WERI-Rb-1 (cell line): ENCODE measurements around the gene WDFY2.

ENCODE experiments used
- DNase-seq: peaks from one replicate; pipeline ENCODE4 v3.0.0-alpha.2; 2020
- H3K27ac ChIP-seq: fragments of 250-450 bp; sonication (Bioruptor Pico); 2 replicates; pipeline ENCODE4 v1.5.1; 2020; ENCODE audit warnings: mild to moderate bottlenecking, moderate library complexity
- H3K27me3 ChIP-seq: fragments of 250-450 bp; sonication (Bioruptor Pico); 2 replicates; pipeline ENCODE4 v1.5.1; 2021; ENCODE audit warnings: mild to moderate bottlenecking, low read depth, moderate library complexity; ENCODE audit not compliant: insufficient read depth, severe bottlenecking
- H3K36me3 ChIP-seq: fragments of 250-450 bp; sonication (Bioruptor Pico); 2 replicates; pipeline ENCODE4 v1.5.1; 2020; ENCODE audit warnings: mild to moderate bottlenecking, moderate library complexity
- H3K4me3 ChIP-seq: 2 replicates; pipeline ENCODE4 v1.5.1; 2011; ENCODE audit warnings: low read depth, mild to moderate bottlenecking, control low read depth, low read length
- H3K9me3 ChIP-seq: fragments of 250-450 bp; sonication (Bioruptor Pico); 2 replicates; pipeline ENCODE4 v1.5.1; 2021; ENCODE audit warnings: mild to moderate bottlenecking, moderate library complexity; ENCODE audit not compliant: severe bottlenecking
- TF ChIP-seq, protein P1 (sequence below): IDR thresholded peaks from 2 replicates; pipeline ENCODE4 v1.5.1; 2011; ENCODE audit warnings: low read depth, mild to moderate bottlenecking, control low read depth, inconsistent platforms, low read length

Gene WDFY2

DNA sequence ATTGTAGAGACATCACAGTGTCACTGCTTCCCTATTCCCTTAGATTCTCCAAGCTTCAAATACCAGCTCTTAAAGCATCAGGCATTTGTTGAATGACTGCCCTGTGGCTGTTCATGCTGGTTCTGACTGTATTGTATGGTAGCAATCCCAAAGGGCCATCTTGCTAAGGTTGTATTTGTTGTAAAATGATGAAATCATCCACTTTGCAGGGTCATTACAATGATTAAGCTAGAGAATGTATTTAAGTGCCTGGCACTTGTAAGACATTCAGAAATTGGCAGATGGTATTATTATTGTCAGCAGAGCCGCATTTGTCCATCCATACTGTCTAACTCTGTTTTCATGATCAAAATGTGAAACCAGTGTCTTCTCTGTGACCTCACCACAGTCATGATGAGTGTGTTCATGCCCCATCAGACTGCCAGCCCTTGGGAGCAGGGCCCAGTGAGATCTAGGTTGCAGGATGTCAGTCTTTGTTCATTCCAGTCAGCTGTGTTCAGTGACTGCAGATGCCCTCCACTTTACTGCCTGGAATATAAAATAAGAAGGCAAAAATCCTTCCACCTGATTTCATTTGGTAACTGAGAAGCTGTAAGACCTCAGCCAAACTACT lies 133.6 kb downstream of the WDFY2 start:
- H3K27ac ChIP-seq = no peak overlapping the region
- H3K9me3 ChIP-seq = no peaks in the 10 kb centered on the region
- H3K36me3 ChIP-seq = no peaks in the 10 kb centered on the region
- H3K27me3 ChIP-seq = no peaks in the 10 kb centered on the region
- H3K4me3 ChIP-seq = no peak overlapping the region
- no peak for DNase-seq
- TF ChIP-seq, protein P1, sequence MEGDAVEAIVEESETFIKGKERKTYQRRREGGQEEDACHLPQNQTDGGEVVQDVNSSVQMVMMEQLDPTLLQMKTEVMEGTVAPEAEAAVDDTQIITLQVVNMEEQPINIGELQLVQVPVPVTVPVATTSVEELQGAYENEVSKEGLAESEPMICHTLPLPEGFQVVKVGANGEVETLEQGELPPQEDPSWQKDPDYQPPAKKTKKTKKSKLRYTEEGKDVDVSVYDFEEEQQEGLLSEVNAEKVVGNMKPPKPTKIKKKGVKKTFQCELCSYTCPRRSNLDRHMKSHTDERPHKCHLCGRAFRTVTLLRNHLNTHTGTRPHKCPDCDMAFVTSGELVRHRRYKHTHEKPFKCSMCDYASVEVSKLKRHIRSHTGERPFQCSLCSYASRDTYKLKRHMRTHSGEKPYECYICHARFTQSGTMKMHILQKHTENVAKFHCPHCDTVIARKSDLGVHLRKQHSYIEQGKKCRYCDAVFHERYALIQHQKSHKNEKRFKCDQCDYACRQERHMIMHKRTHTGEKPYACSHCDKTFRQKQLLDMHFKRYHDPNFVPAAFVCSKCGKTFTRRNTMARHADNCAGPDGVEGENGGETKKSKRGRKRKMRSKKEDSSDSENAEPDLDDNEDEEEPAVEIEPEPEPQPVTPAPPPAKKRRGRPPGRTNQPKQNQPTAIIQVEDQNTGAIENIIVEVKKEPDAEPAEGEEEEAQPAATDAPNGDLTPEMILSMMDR = no peak

DNA sequence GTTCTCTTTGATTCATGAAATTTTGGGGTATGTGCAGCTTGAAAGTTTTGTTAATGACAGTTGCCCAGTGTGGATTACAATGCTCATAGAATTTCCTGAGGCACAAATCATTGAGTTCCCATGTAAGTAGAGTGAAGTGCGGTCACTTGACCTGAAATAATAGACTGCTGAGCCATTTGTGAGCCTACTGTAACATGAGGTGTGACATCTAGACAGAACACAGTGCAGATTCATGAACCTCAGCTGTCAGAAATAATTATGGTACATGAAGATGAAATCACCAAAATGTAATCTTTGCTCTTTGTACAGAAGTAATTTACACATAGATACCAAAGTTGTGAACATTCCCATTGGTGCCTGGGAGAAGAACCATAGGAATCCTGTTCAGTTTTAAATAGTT lies 135.1 kb downstream of the WDFY2 start:
- DNase-seq = no peak
- TF ChIP-seq, protein P1 = no peak
- Histone ChIP-seq H3K4me3 (no peak overlapping the region), H3K36me3 (no peaks in the 10 kb centered on the region), H3K27ac (no peak overlapping the region), H3K27me3 (no peaks in the 10 kb centered on the region), H3K9me3 (no peaks in the 10 kb centered on the region)

DNA sequence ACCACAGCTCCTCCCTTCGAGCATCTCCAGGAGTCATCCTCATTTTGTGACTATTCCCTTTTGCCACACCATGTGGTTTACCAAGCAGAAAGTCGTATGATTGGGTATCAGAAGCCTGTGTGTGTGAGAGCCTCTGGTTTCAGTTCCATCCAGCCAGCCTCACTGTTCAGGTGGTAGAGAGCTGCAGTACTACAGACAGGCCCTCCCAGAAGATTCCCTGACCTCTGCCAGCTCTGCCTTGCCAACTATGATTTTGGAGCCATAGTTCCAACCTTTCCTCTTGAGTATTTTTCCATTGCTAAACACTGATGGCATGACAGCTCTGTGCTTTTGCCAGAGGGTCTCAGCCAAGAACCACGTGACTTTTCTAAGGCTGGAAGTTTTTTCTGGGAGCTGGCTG lies 137.2 kb downstream of the WDFY2 start:
- Histone ChIP-seq H3K27me3 (no peaks in the 10 kb centered on the region), H3K4me3 (no peak overlapping the region), H3K9me3 (no peaks in the 10 kb centered on the region), H3K27ac (no peak overlapping the region), H3K36me3 (no peaks in the 10 kb centered on the region)
- no peak for DNase-seq
- TF ChIP-seq, protein P1 = no peak

DNA sequence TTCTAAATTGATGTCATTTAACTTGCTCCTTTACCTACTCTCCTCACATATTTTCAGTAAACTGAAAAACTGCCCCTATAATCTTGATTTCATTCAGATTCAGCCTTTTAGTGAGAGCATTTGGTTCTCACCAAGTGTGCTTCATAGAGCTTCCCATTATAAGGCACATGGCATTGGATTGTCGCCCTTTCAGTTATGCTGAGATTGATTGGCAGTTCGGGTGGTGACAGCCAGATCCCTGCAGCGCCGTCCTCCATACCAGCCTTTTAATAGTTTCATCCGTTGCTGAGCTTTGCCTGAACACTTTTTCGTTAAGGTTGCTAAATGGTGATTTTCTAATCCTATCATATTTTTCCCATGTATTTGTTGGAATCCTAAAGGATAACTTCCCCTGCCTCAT lies 139.3 kb downstream of the WDFY2 start:
- no peaks in the 10 kb centered on the region for H3K9me3 ChIP-seq
- H3K27me3 ChIP-seq = no peaks in the 10 kb centered on the region
- no peak overlapping the region for H3K27ac ChIP-seq
- H3K4me3 ChIP-seq = no peak overlapping the region
- TF ChIP-seq, protein P1 = no peak
- no peaks in the 10 kb centered on the region for H3K36me3 ChIP-seq
- no peak for DNase-seq

DNA sequence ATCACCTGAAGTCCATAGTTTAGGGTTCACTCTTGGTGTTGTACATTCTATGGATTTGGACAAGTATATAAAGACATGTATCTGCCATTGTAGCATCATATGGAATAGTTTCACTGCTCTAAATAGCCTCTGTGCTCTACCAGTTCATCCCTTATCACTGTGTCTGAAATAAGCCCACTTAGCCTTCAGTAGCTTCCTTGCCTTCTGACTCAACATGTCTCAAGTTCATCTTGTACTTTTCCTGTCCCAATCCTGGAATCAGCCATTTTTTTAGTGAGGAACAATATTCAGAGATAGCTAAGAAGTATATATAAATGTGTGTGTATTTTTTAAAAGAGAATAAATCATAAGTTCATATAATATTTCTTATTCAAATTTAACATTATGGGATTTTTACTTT lies 140.5 kb downstream of the WDFY2 start:
- Histone ChIP-seq H3K4me3 (no peak overlapping the region), H3K9me3 (no peaks in the 10 kb centered on the region), H3K27ac (no peak overlapping the region), H3K36me3 (no peaks in the 10 kb centered on the region), H3K27me3 (no peaks in the 10 kb centered on the region)
- DNase-seq = no peak
- TF ChIP-seq, protein P1 = no peak
